H9 (cell line): ENCODE measurements around the gene ACBD6. TPM values are rescaled to one million over a fixed set of nuclear protein-coding genes. Genes with fewer than 3 reads are reported as not detected.

Source experiments
- DNase-seq: peaks from one replicate; pipeline ENCODE4 v3.0.0-alpha.2; 2017
- H2AFZ ChIP-seq: one replicate; pipeline ENCODE4 v1.6.1; 2013; ENCODE audit warnings: mild to moderate bottlenecking, low read length, control low read depth, moderate library complexity
- H2AK5ac ChIP-seq: 2 replicates; pipeline ENCODE4 v1.6.1; 2013; ENCODE audit warnings: low read length, control low read depth, mixed read lengths; ENCODE audit not compliant: insufficient read length
- H2BK120ac ChIP-seq: one replicate; pipeline ENCODE4 v1.6.1; 2013; ENCODE audit warnings: low read depth, mild to moderate bottlenecking, low read length, control low read depth, inconsistent platforms; ENCODE audit not compliant: poor library complexity, severe bottlenecking
- H2BK12ac ChIP-seq: 2 replicates; pipeline ENCODE4 v1.6.1; 2013; ENCODE audit warnings: low read length, control low read depth, mixed read lengths, low read depth; ENCODE audit not compliant: insufficient read length
- H2BK15ac ChIP-seq: 2 replicates; pipeline ENCODE4 v1.6.1; 2013; ENCODE audit warnings: low read depth, low read length, control low read depth
- H2BK20ac ChIP-seq: one replicate; pipeline ENCODE4 v1.6.1; 2013; ENCODE audit warnings: low read depth, mild to moderate bottlenecking, low read length, control low read depth, inconsistent platforms; ENCODE audit not compliant: poor library complexity, severe bottlenecking
- H2BK5ac ChIP-seq: 2 replicates; pipeline ENCODE4 v1.6.1; 2013; ENCODE audit warnings: low read length, control low read depth, mixed read lengths; ENCODE audit not compliant: insufficient read length
- H3K14ac ChIP-seq: 2 replicates; pipeline ENCODE4 v1.6.1; 2013; ENCODE audit warnings: low read length, control low read depth; ENCODE audit not compliant: insufficient read depth
- H3K18ac ChIP-seq: 2 replicates; pipeline ENCODE4 v1.6.1; 2013; ENCODE audit warnings: low read depth, mild to moderate bottlenecking, mixed read lengths, low read length, control low read depth; ENCODE audit not compliant: insufficient read length
- H3K23ac ChIP-seq: 2 replicates; pipeline ENCODE4 v1.6.1; 2013; ENCODE audit warnings: low read length, control low read depth, mixed read lengths, low read depth; ENCODE audit not compliant: insufficient read length
- H3K23me2 ChIP-seq: 2 replicates; pipeline ENCODE4 v1.6.1; 2013; ENCODE audit warnings: low read depth, mild to moderate bottlenecking, mixed read lengths, low read length, control low read depth; ENCODE audit not compliant: insufficient read length, poor library complexity, severe bottlenecking
- H3K27ac ChIP-seq: 2 replicates; pipeline ENCODE4 v1.5.1; 2013; ENCODE audit warnings: low read length, control low read depth, mixed read lengths, low read depth; ENCODE audit not compliant: insufficient read length
- H3K27me3 ChIP-seq: 2 replicates; pipeline ENCODE4 v1.6.1; 2013; ENCODE audit warnings: low read length, control low read depth, inconsistent platforms; ENCODE audit not compliant: insufficient read depth
- H3K4ac ChIP-seq: 2 replicates; pipeline ENCODE4 v1.6.1; 2013; ENCODE audit warnings: low read depth, mild to moderate bottlenecking, control low read depth, inconsistent platforms, low read length, moderate library complexity
- H3K4me1 ChIP-seq: 2 replicates; pipeline ENCODE4 v1.6.1; 2013; ENCODE audit warnings: low read length, control low read depth, inconsistent platforms; ENCODE audit not compliant: insufficient read depth
- H3K4me2 ChIP-seq: 2 replicates; pipeline ENCODE4 v1.6.1; 2013; ENCODE audit warnings: low read length, control low read depth, mixed read lengths; ENCODE audit not compliant: insufficient read length, insufficient read depth
- H3K56ac ChIP-seq: 2 replicates; pipeline ENCODE4 v1.6.1; 2013; ENCODE audit warnings: low read depth, mild to moderate bottlenecking, mixed read lengths, low read length, control low read depth; ENCODE audit not compliant: insufficient read length
- H3K79me1 ChIP-seq: 2 replicates; pipeline ENCODE4 v1.6.1; 2013; ENCODE audit warnings: low read depth, mild to moderate bottlenecking, moderate library complexity, low read length, control low read depth, inconsistent platforms; ENCODE audit not compliant: insufficient read depth, poor library complexity, severe bottlenecking
- H3K79me2 ChIP-seq: 2 replicates; pipeline ENCODE4 v1.6.1; 2013; ENCODE audit warnings: low read length, control low read depth, inconsistent platforms; ENCODE audit not compliant: insufficient read depth
- H3K9ac ChIP-seq: 2 replicates; pipeline ENCODE4 v1.6.1; 2013; ENCODE audit warnings: low read length, control low read depth, mixed read lengths; ENCODE audit not compliant: insufficient read length; ENCODE audit errors: extremely low read depth
- H3K9me3 ChIP-seq: one replicate; pipeline ENCODE4 v1.6.1; 2013; ENCODE audit warnings: low read depth, low read length, inconsistent platforms; ENCODE audit not compliant: control insufficient read depth
- H3T11ph ChIP-seq: one replicate; pipeline ENCODE4 v1.6.1; 2013; ENCODE audit warnings: mild to moderate bottlenecking, low read length, control low read depth, inconsistent platforms
- H4K20me1 ChIP-seq: one replicate; pipeline ENCODE4 v1.6.1; 2013; ENCODE audit not compliant: control insufficient read depth, insufficient read length, insufficient read depth
- H4K5ac ChIP-seq: 2 replicates; pipeline ENCODE4 v1.6.1; 2013; ENCODE audit warnings: low read depth, mild to moderate bottlenecking, mixed read lengths, low read length, control low read depth; ENCODE audit not compliant: insufficient read length
- H4K8ac ChIP-seq: replicated peaks from 2 replicates; pipeline ENCODE4 v1.6.1; 2013; ENCODE audit warnings: low read length, control low read depth, mixed read lengths, low read depth; ENCODE audit not compliant: insufficient read length
- H4K91ac ChIP-seq: 2 replicates; pipeline ENCODE4 v1.6.1; 2013; ENCODE audit warnings: low read depth, mild to moderate bottlenecking, moderate library complexity, mixed read lengths, low read length, control low read depth; ENCODE audit not compliant: insufficient read length
- H3K27ac Mint-ChIP-seq, 3 experiments: 2 replicates in 2 of 3; 3 replicates in 1 of 3; pipeline ENCODE4 v1.8.0; 2020 to 2021; ENCODE audit warnings: mixed read lengths in 3 of 3, mild to moderate bottlenecking in 1 of 3, moderate library complexity in 1 of 3
- H3K27me3 Mint-ChIP-seq: 2 replicates; pipeline ENCODE4 v1.8.0; 2021; ENCODE audit warnings: low read depth, mild to moderate bottlenecking, moderate library complexity, mixed read lengths
- H3K36me3 Mint-ChIP-seq, 3 experiments: 2 replicates in 2 of 3; 3 replicates in 1 of 3; pipeline ENCODE4 v1.8.0; 2020 to 2021; ENCODE audit warnings: low read depth in 3 of 3, mixed read lengths in 3 of 3; ENCODE audit not compliant: insufficient read depth in 1 of 3
- H3K4me1 Mint-ChIP-seq, 2 experiments: 2 replicates each; pipeline ENCODE4 v1.8.0; 2020; ENCODE audit warnings: mixed read lengths in 2 of 2
- H3K4me3 Mint-ChIP-seq, 2 experiments: 2 replicates in 1 of 2; 3 replicates in 1 of 2; pipeline ENCODE4 v1.8.0; 2020 to 2021; ENCODE audit warnings: mild to moderate bottlenecking in 2 of 2, mixed read lengths in 2 of 2, moderate library complexity in 1 of 2
- H3K9me3 Mint-ChIP-seq, 2 experiments: 2 replicates in 1 of 2; 3 replicates in 1 of 2; pipeline ENCODE4 v1.8.0; 2020; ENCODE audit warnings: mild to moderate bottlenecking in 2 of 2, mixed read lengths in 2 of 2, moderate library complexity in 1 of 2
- CTCF ChIP-seq: fragments of 200-600 bp; sonication (generic); conservative IDR thresholded peaks from 3 replicates; pipeline ENCODE4 v1.8.0; 2021; ENCODE audit warnings: antibody characterized with exemption, mild to moderate bottlenecking
- WGBS: extraction: QIAGEN DNeasy Blood & Tissue Kit; methylation state at CpG from one replicate; pipeline ENCODE4 v1.1.7; 2013; ENCODE audit warnings: missing lambda C conversion rate, low lambda C conversion rate, mixed read lengths; ENCODE audit not compliant: insufficient read length; ENCODE audit errors: extremely low coverage; 5-methylcytosine and 5-hydroxymethylcytosine counted together
- total RNA-seq: library from RNA; stranded (reverse); gene quantifications from 2 replicates; pipeline ENCODE4 v1.2.1, GENCODE V29; 2021

Gene ACBD6
- total RNA-seq, 1 experiment from 2014 or later = 51.4 TPM

GRCh38 chr1:180241716-180242544 is 260.4 kb downstream of the ACBD6 start:
- WGBS = 100% methylated on average over 2 of the region's 8 CpGs
- Histone ChIP-seq H2BK15ac (no peak overlapping the region), H2BK20ac (no peak overlapping the region)

More at GRCh38 chr1:180241716-180242544, 260.4 kb downstream of the ACBD6 start:
- H2AK5ac ChIP-seq = no peak overlapping the region
- peak overlapping the region in 1 of 3 experiments; percentile 7; a peak in 2 of 7 replicates for H3K27ac Mint-ChIP-seq
- H3K4me3 Mint-ChIP-seq = no peak overlapping the region
- no peak overlapping the region for H3K56ac ChIP-seq
- no peak for DNase-seq
- no peak overlapping the region for H2BK5ac ChIP-seq
- H3K27ac ChIP-seq = no peak overlapping the region
- peaks cover 4% of the 10 kb centered on the region; the same call in 1 of the 2 replicates for H3K4me1 ChIP-seq
- H3K79me2 ChIP-seq = no peaks in the 10 kb centered on the region
- H3K4me2 ChIP-seq = no peak overlapping the region
- no peaks in the 10 kb centered on the region for H3K23me2 ChIP-seq
- H4K20me1 ChIP-seq = no peaks in the 10 kb centered on the region
- no peak overlapping the region for H3K9ac ChIP-seq
- no peak overlapping the region for H3K18ac ChIP-seq
- no peak overlapping the region for H3T11ph ChIP-seq
- H3K9me3 Mint-ChIP-seq = peaks cover 0 to 3% of the 10 kb centered on the region in 2 experiments; a peak in 1 of 5 replicates
- no peak for TF ChIP-seq CTCF
- H3K36me3 Mint-ChIP-seq = no peaks in the 10 kb centered on the region
- no peak overlapping the region for H2BK120ac ChIP-seq
- no peak overlapping the region for H3K14ac ChIP-seq
- H3K27me3 ChIP-seq = peaks cover 6% of the 10 kb centered on the region; the same call in 1 of the 2 replicates
- peaks cover 47% of the 10 kb centered on the region for H3K27me3 Mint-ChIP-seq
- H3K4me1 Mint-ChIP-seq = peaks cover 53 to 77% of the 10 kb centered on the region in 2 experiments
- H3K79me1 ChIP-seq = no peaks in the 10 kb centered on the region
- H4K5ac ChIP-seq = no peak overlapping the region
- H3K4ac ChIP-seq = no peak overlapping the region
- H4K8ac ChIP-seq = no peak overlapping the region
- no peak overlapping the region for H2AFZ ChIP-seq
- no peak overlapping the region for H2BK12ac ChIP-seq
- H4K91ac ChIP-seq = no peak overlapping the region
- no peak overlapping the region for H3K23ac ChIP-seq
- no peaks in the 10 kb centered on the region for H3K9me3 ChIP-seq
